ENCODE measurements around the gene SLC25A36.
"Not testable (repeated sequence)": the region's sequence is repeated elsewhere in the genome, so short reads cannot be mapped to it uniquely, and the experiment has no call there.

SLC25A36 gene

GRCh38 chr3:140948460-140949249 is 7.0 kb downstream of the SLC25A36 start:
- no peak for DNase-seq
- Mint-ChIP-seq H3K4me3 (no peak overlapping the region), H3K27ac (no peak overlapping the region), H3K9me3 (no peaks in the 10 kb centered on the region), H3K36me3 (ENCODE audit: low read depth) (peaks cover 45% of the 10 kb centered on the region), H3K4me1 (ENCODE audit: low read depth) (peaks cover 74% of the 10 kb centered on the region), H3K27me3 (no peaks in the 10 kb centered on the region)

DNA sequence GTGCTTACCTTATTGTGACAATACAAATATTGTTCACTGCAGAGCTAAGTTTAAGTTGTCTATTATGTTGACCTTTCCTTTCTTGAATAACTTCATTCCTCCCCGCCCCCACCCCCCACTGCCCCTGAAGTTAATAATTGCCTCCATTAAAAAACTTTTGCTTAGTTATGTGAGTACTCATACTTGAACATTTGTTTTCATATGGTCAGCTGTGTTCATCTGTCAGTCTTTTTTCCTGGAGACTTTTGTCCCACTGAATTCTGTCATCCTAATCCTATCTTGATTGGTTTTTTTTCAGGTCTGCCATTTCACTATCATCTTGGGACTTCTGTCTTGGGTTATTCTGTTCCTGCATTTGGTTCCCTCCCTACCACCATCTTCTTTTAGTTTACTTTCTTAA is 8.5 kb downstream of the SLC25A36 start:
- no peak overlapping the region for H3K27ac Mint-ChIP-seq
- peaks cover 74% of the 10 kb centered on the region for H3K4me1 Mint-ChIP-seq (ENCODE audit: low read depth)
- H3K36me3 Mint-ChIP-seq (ENCODE audit: low read depth) = peaks cover 45% of the 10 kb centered on the region
- H3K9me3 Mint-ChIP-seq = no peaks in the 10 kb centered on the region
- no peaks in the 10 kb centered on the region for H3K27me3 Mint-ChIP-seq
- H3K4me3 Mint-ChIP-seq = no peak overlapping the region
- no peak for DNase-seq

DNA sequence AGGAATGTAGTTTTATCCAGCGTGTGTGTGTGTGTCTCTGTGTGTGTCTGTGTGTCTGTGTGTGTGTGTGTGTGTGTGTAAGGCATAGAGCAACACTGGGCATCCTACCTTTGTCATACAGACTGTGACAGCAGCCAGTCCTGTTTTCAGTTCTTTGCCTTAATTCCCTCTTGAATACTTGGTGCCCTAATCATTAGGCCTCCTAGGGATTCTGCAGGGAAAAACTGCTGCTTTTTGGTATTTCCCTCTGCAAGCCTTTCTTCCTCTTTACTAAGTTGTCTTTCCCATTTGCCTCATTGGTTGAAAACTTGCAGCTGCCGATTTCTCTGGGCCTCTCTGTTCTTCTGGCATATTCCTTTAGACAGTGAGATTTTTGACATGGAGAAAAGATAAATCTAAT is 9.2 kb downstream of the SLC25A36 start:
- H3K27me3 Mint-ChIP-seq = no peaks in the 10 kb centered on the region
- no peak overlapping the region for H3K27ac Mint-ChIP-seq
- H3K9me3 Mint-ChIP-seq = no peaks in the 10 kb centered on the region
- no peak for DNase-seq
- H3K4me3 Mint-ChIP-seq = no peak overlapping the region
- H3K4me1 Mint-ChIP-seq (ENCODE audit: low read depth) = peaks cover 75% of the 10 kb centered on the region
- peaks cover 45% of the 10 kb centered on the region for H3K36me3 Mint-ChIP-seq (ENCODE audit: low read depth)

- not testable (repeated sequence) for H3K27me3 Mint-ChIP-seq, H3K4me3 Mint-ChIP-seq, DNase-seq, H3K27ac Mint-ChIP-seq, H3K9me3 Mint-ChIP-seq
- H3K4me1 Mint-ChIP-seq (ENCODE audit: low read depth) = peaks cover 70% of the 10 kb centered on the region
- peaks cover 43% of the 10 kb centered on the region for H3K36me3 Mint-ChIP-seq (ENCODE audit: low read depth)
Measured at GRCh38 chr3:140951750-140952149, 10.1 kb downstream of the SLC25A36 start.

GRCh38 chr3:140953028-140953960 is 11.7 kb downstream of the SLC25A36 start:
- peaks cover 60% of the 10 kb centered on the region for H3K4me1 Mint-ChIP-seq (ENCODE audit: low read depth)
- no peak overlapping the region for H3K4me3 Mint-ChIP-seq
- no peaks in the 10 kb centered on the region for H3K27me3 Mint-ChIP-seq
- H3K9me3 Mint-ChIP-seq = no peaks in the 10 kb centered on the region
- no peak for DNase-seq
- peaks cover 45% of the 10 kb centered on the region for H3K36me3 Mint-ChIP-seq (ENCODE audit: low read depth)
- H3K27ac Mint-ChIP-seq = no peak overlapping the region

DNA sequence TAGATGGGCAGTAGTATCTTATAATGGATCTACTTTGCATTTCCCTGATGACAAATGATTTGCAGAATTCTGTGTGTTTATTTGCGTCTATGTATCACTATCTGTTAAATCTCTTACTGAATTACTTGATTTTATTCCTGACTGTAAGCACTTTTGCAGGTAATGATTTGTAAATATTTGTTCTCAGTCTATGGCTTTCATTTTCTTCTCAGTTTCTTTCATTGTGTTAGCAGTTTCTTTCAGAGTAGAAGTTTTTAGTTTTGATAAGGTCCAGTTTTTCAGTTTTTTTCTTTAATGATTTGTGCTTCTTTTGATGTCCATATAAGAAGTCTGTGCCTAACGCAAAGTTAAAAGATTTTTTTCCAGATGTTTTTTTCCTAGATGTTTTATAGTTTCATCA is 12.9 kb downstream of the SLC25A36 start:
- H3K9me3 Mint-ChIP-seq = no peaks in the 10 kb centered on the region
- H3K27ac Mint-ChIP-seq = no peak overlapping the region
- no peak for DNase-seq
- H3K4me3 Mint-ChIP-seq = no peak overlapping the region
- peaks cover 46% of the 10 kb centered on the region for H3K36me3 Mint-ChIP-seq (ENCODE audit: low read depth)
- H3K4me1 Mint-ChIP-seq (ENCODE audit: low read depth) = peaks cover 52% of the 10 kb centered on the region
- no peaks in the 10 kb centered on the region for H3K27me3 Mint-ChIP-seq

DNA sequence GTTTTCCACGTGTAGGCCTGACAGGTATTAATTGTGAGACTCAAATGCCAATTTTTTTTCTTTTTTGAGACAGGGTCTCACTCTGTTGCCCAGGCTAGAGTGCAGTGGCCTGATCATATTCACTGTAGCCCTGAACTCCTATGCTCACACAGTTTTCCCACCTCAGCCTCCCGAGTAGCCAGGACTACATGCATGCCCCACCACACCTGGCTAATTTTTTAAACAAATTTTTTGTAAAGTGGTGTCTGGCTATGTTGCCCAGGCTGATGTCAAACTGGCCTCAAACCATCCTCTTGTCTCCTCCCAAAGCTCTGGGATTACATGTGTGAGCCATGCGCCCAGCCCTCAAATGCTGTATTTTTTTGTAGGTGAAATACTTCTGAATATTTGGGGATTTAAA is 14.0 kb downstream of the SLC25A36 start:
- H3K9me3 Mint-ChIP-seq = no peaks in the 10 kb centered on the region
- no peak overlapping the region for H3K27ac Mint-ChIP-seq
- no peak overlapping the region for H3K4me3 Mint-ChIP-seq
- DNase-seq = no peak
- peaks cover 43% of the 10 kb centered on the region for H3K4me1 Mint-ChIP-seq (ENCODE audit: low read depth)
- H3K27me3 Mint-ChIP-seq = no peaks in the 10 kb centered on the region
- peaks cover 47% of the 10 kb centered on the region for H3K36me3 Mint-ChIP-seq (ENCODE audit: low read depth)

DNA sequence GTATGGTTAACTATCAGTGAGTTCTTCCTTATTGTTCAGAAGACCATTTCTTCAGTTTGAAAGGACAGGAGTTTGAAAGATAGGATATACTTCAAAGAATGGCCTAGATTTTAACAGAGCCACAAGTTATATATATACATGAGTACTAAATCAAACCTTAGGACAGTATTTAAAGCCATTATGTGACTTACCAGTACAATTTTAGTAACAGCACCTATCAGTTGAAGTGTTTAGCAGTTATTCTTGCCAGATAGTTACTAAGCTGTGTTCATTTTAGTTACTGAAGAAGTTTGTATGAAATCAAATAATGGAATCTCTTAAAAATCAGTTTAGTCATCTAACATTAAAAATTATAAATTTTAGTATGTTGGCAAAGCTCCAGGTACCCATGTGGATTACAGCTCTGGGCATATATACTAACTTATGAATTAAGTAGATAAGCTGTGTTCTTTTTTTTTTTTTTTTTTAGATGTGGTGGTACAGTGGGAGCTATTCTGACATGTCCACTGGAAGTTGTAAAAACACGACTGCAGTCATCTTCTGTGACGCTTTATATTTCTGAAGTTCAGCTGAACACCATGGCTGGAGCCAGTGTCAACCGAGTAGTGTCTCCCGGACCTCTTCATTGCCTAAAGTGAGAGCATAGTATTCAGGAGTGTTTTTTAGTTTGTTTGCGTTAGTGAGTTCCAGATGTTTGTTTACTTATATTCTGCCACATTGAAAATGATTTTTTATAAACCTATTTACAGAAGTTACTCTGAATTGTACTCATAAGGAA is 14.6 kb downstream of the SLC25A36 start:
- Mint-ChIP-seq H3K27ac (no peak overlapping the region), H3K36me3 (ENCODE audit: low read depth) (peaks cover 49% of the 10 kb centered on the region), H3K4me1 (ENCODE audit: low read depth) (peaks cover 37% of the 10 kb centered on the region), H3K9me3 (no peaks in the 10 kb centered on the region), H3K27me3 (no peaks in the 10 kb centered on the region), H3K4me3 (no peak overlapping the region)
- DNase-seq = no peak

- Mint-ChIP-seq H3K4me3 (no peak overlapping the region), H3K36me3 (ENCODE audit: low read depth) (peaks cover 55% of the 10 kb centered on the region), H3K4me1 (ENCODE audit: low read depth) (peaks cover 8% of the 10 kb centered on the region), H3K27ac (no peak overlapping the region), H3K27me3 (no peaks in the 10 kb centered on the region), H3K9me3 (no peaks in the 10 kb centered on the region)
- DNase-seq = no peak
Measured at GRCh38 chr3:140972833-140973232, 31.2 kb downstream of the SLC25A36 start.

DNA sequence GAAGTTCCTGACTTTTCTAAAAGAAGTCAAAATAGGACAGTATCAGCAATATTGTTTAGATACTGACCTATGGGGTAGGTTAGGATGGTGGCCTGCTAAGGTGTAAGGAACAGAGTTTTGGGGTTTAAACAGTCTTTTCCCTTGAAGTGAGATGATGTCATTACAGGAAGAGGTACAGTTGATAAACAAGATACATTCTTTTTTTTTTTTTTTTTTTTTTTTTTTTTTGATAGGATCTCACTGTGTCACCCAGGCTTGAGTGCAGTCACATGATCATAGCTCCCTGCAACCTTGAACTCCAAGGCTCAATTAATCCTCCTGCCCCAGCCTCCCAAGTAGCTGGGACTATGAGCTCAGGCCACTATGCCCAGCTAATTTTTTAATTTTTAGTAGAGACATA is 33.3 kb downstream of the SLC25A36 start:
- peaks cover 8% of the 10 kb centered on the region for H3K4me1 Mint-ChIP-seq (ENCODE audit: low read depth)
- peaks cover 71% of the 10 kb centered on the region for H3K36me3 Mint-ChIP-seq (ENCODE audit: low read depth)
- no peak for DNase-seq
- no peak overlapping the region for H3K4me3 Mint-ChIP-seq
- no peaks in the 10 kb centered on the region for H3K27me3 Mint-ChIP-seq
- H3K27ac Mint-ChIP-seq = no peak overlapping the region
- H3K9me3 Mint-ChIP-seq = no peaks in the 10 kb centered on the region

DNA sequence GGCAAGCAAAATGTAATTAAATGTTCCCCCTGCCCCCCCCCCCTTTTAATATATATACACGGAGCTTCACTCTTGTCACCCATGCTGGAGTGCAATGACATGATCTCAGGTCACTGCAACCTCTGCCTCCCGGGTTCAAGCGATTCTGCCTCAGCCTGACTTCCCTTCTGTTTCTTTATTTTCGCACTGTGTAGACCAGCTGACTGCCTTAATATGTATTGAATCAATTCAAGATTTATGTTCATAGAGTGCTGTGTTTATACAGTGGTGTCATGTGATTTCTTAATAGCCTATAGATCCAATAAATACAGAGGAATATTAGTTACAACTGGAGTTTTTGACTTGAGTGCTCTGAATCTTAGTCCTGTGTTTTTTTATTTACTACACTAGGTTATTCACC is 39.0 kb downstream of the SLC25A36 start:
- Mint-ChIP-seq H3K27me3 (no peaks in the 10 kb centered on the region), H3K36me3 (ENCODE audit: low read depth) (peaks cover 39% of the 10 kb centered on the region), H3K4me3 (no peak overlapping the region), H3K4me1 (ENCODE audit: low read depth) (no peaks in the 10 kb centered on the region), H3K27ac (no peak overlapping the region), H3K9me3 (no peaks in the 10 kb centered on the region)
- DNase-seq = no peak

GRCh38 chr3:140987792-140988191 is 46.2 kb downstream of the SLC25A36 start:
- H3K4me1 Mint-ChIP-seq (ENCODE audit: low read depth); H3K4me3 Mint-ChIP-seq; H3K27ac Mint-ChIP-seq: not testable (repeated sequence)

DNA sequence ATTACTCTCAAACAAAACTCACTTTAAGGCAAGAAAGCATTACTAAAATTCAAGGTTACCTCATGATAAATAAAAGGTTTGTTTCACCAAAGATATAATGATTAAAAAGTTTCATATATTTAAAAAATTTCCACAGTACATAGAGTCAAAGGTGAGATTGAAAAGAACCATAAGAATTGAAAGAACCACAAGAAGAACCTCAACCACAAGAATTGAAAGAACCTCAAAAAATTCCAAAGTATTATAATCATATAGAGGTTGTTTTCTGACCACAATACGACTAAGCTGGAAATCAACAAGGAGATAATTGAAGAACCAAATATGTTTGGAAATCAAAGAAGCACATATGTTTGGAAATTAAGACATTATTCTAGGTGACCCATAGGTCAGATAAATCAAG is 52.7 kb downstream of the SLC25A36 start:
- H3K27ac Mint-ChIP-seq = no peak overlapping the region

More at GRCh38 chr3:140987792-140988191, 46.2 kb downstream of the SLC25A36 start:
- not testable (repeated sequence) for H3K9me3 Mint-ChIP-seq; H3K36me3 Mint-ChIP-seq (ENCODE audit: low read depth); DNase-seq
- peaks cover 20% of the 10 kb centered on the region for H3K27me3 Mint-ChIP-seq

GRCh38 chr3:140994861-140995260 is 53.2 kb downstream of the SLC25A36 start:
- not testable (repeated sequence) for H3K4me1 Mint-ChIP-seq (ENCODE audit: low read depth); H3K27ac Mint-ChIP-seq; H3K4me3 Mint-ChIP-seq; H3K36me3 Mint-ChIP-seq (ENCODE audit: low read depth); H3K9me3 Mint-ChIP-seq; H3K27me3 Mint-ChIP-seq; DNase-seq

More for the DNA sequence above, 52.7 kb downstream of the SLC25A36 start:
- Mint-ChIP-seq H3K36me3 (ENCODE audit: low read depth) (no peaks in the 10 kb centered on the region), H3K27me3 (peaks cover 11% of the 10 kb centered on the region), H3K9me3 (peaks cover 3% of the 10 kb centered on the region), H3K4me1 (ENCODE audit: low read depth) (no peaks in the 10 kb centered on the region), H3K4me3 (no peak overlapping the region)
- DNase-seq = no peak

All from activated T-cell treated with anti-CD3 and anti-CD28 coated beads, Interleukin-2, amount 50 U/mL, for 24 hours (primary cell).